Activated naive CD4-positive, alpha-beta T cell treated with anti-CD3 and anti-CD28 coated beads, Interleukin-2, amount 50 U/mL, for 72 hours (primary cell): Measurements from ENCODE around the gene CHRNG. TPM values are rescaled to one million over a fixed set of nuclear protein-coding genes. Genes with fewer than 3 reads are reported as not detected.
"Not testable (repeated sequence)": the region's sequence is repeated elsewhere in the genome, so short reads cannot be mapped to it uniquely, and the experiment has no call there.

ENCODE experiments used
- ATAC-seq, 2 donors: fragments of 150-1000 bp; cut with Tn5 transposase; 2 replicates each; pipeline ENCODE4 v1.10.0; 2021; ENCODE audit warnings: mild to moderate bottlenecking in 2 of 2, moderate library complexity in 2 of 2
- DNase-seq, 2 donors: peaks; one replicate each; pipeline ENCODE4 v3.0.0; 2021 to 2022; ENCODE audit warnings: low spot score in 2 of 2
- H3K27ac Mint-ChIP-seq, 2 donors: one replicate each; pipeline ENCODE4 v1.8.0; 2022; ENCODE audit warnings: mild to moderate bottlenecking in 2 of 2, mixed read lengths in 2 of 2
- H3K36me3 Mint-ChIP-seq, 2 donors: one replicate each; pipeline ENCODE4 v1.8.0; 2022; ENCODE audit warnings: mixed read lengths in 2 of 2
- H3K9me3 Mint-ChIP-seq, 2 donors: one replicate each; pipeline ENCODE4 v1.8.0; 2022; ENCODE audit warnings: mixed read lengths in 2 of 2
- total RNA-seq, 2 donors: library from RNA; stranded (reverse); gene quantifications; one replicate each; pipeline ENCODE4 v1.2.3, GENCODE V29; 2022

The CHRNG gene
- total RNA-seq, 2 donors from 2014 or later, result not detected

- DNase-seq, result no peak
- peaks cover 41 to 62% of the 10 kb centered on the region in 2 donors for H3K36me3 Mint-ChIP-seq
- peak overlapping the region; percentile 96 to 100 for H3K27ac Mint-ChIP-seq
- peaks cover 4% of the 10 kb centered on the region in 2 donors for H3K9me3 Mint-ChIP-seq
- ATAC-seq, result no peak
Observed at GRCh38 chr2:232549655-232550353, 10.3 kb downstream of the CHRNG start.

GRCh38 chr2:232550354-232551249, 11.1 kb downstream of the CHRNG start, which contains the start of the genes EIF4E2 and TIGD1:
TSS of gene EIF4E2 (plus strand) at chr2:232550689. CDS start at chr2:232550725, 36 bp downstream.
TSS of gene TIGD1 (minus strand) at chr2:232550557. CDS start at chr2:232549882, 675 bp downstream.
- DNase-seq, result peak; percentile 91
- Mint-ChIP-seq H3K27ac (peak within 1 kb of the TSS; percentile 96 to 100), H3K9me3 (peaks cover 4% of the 10 kb centered on the region in 2 donors), H3K36me3 (peaks cover 41 to 58% of the 10 kb centered on the region in 2 donors)
- ATAC-seq, result peak; percentile 94 to 95

GRCh38 chr2:232551250-232551638, 11.8 kb downstream of the CHRNG start:
- H3K36me3 Mint-ChIP-seq, result peaks cover 41 to 53% of the 10 kb centered on the region in 2 donors
- DNase-seq (no peak), ATAC-seq (no peak)
- H3K27ac Mint-ChIP-seq, result peak overlapping the region; percentile 96 to 99
- peaks cover 4% of the 10 kb centered on the region in 2 donors for H3K9me3 Mint-ChIP-seq

GRCh38 chr2:232551776-232552175, 12.3 kb downstream of the CHRNG start:
- Mint-ChIP-seq H3K27ac (peak overlapping the region; percentile 96 to 99), H3K9me3 (peaks cover 4% of the 10 kb centered on the region in 2 donors), H3K36me3 (peaks cover 37 to 52% of the 10 kb centered on the region in 2 donors)
- ATAC-seq (no peak), DNase-seq (no peak)

- no peaks in the 10 kb centered on the region for H3K9me3 Mint-ChIP-seq
- H3K27ac Mint-ChIP-seq, result no peak overlapping the region
- H3K36me3 Mint-ChIP-seq, result peaks cover 8 to 27% of the 10 kb centered on the region in 2 donors
- no peak for ATAC-seq
- DNase-seq, result no peak
Observed at GRCh38 chr2:232556426-232556825, 16.9 kb downstream of the CHRNG start.

- Mint-ChIP-seq H3K27ac (no peak overlapping the region), H3K9me3 (no peaks in the 10 kb centered on the region), H3K36me3 (peaks cover 4 to 20% of the 10 kb centered on the region in 2 donors)
- no peak for DNase-seq
- no peak for ATAC-seq
Observed at GRCh38 chr2:232562515-232563151, 23.1 kb downstream of the CHRNG start.

- Mint-ChIP-seq H3K36me3 (peaks cover 0 to 17% of the 10 kb centered on the region in 2 donors), H3K27ac (no peak overlapping the region), H3K9me3 (no peaks in the 10 kb centered on the region)
- DNase-seq (no peak), ATAC-seq (peak; percentile 31 to 51)
Observed at GRCh38 chr2:232563580-232563979, 24.1 kb downstream of the CHRNG start.

GRCh38 chr2:232567721-232568120, 28.2 kb downstream of the CHRNG start:
- H3K36me3 Mint-ChIP-seq, result peaks cover 0 to 16% of the 10 kb centered on the region in 2 donors
- ATAC-seq (no peak), DNase-seq (no peak)

GRCh38 chr2:232568161-232568560, 28.7 kb downstream of the CHRNG start:
- DNase-seq (no peak), ATAC-seq (no peak)
- Mint-ChIP-seq H3K27ac (no peak overlapping the region), H3K36me3 (peaks cover 0 to 16% of the 10 kb centered on the region in 2 donors), H3K9me3 (no peaks in the 10 kb centered on the region)

More at GRCh38 chr2:232567721-232568120, 28.2 kb downstream of the CHRNG start:
- Mint-ChIP-seq H3K27ac (no peak overlapping the region), H3K9me3 (no peaks in the 10 kb centered on the region)

GRCh38 chr2:232569541-232569940, 30.0 kb downstream of the CHRNG start:
- Mint-ChIP-seq H3K36me3 (peaks cover 0 to 16% of the 10 kb centered on the region in 2 donors), H3K27ac (peak overlapping the region in 1 of 2 donors; percentile 82), H3K9me3 (no peaks in the 10 kb centered on the region)
- ATAC-seq, result no peak
- DNase-seq, result no peak

GRCh38 chr2:232570481-232570880, 31.0 kb downstream of the CHRNG start:
- not testable (repeated sequence) for H3K9me3 Mint-ChIP-seq, H3K27ac Mint-ChIP-seq, DNase-seq, ATAC-seq
- peaks cover 0 to 16% of the 10 kb centered on the region in 2 donors for H3K36me3 Mint-ChIP-seq

GRCh38 chr2:232571026-232571474, 31.6 kb downstream of the CHRNG start:
- DNase-seq (no peak), ATAC-seq (no peak)
- Mint-ChIP-seq H3K36me3 (peaks cover 0 to 16% of the 10 kb centered on the region in 2 donors), H3K9me3 (no peaks in the 10 kb centered on the region), H3K27ac (no peak overlapping the region)

- ATAC-seq, result no peak
Observed at GRCh38 chr2:232573042-232573441, 33.5 kb downstream of the CHRNG start.

GRCh38 chr2:232573771-232574435, 34.4 kb downstream of the CHRNG start:
- Mint-ChIP-seq H3K36me3 (peaks cover 0 to 11% of the 10 kb centered on the region in 2 donors), H3K9me3 (no peaks in the 10 kb centered on the region), H3K27ac (no peak overlapping the region)
- ATAC-seq (no peak), DNase-seq (no peak)

More at GRCh38 chr2:232573042-232573441, 33.5 kb downstream of the CHRNG start:
- no peaks in the 10 kb centered on the region for H3K9me3 Mint-ChIP-seq
- peaks cover 0 to 8% of the 10 kb centered on the region in 2 donors for H3K36me3 Mint-ChIP-seq
- no peak overlapping the region for H3K27ac Mint-ChIP-seq
- no peak for DNase-seq

- H3K27ac Mint-ChIP-seq, result peak overlapping the region in 1 of 2 donors; percentile 10
- ATAC-seq, result no peak
- DNase-seq, result no peak
Observed at GRCh38 chr2:232574674-232575403, 35.3 kb downstream of the CHRNG start.

More at GRCh38 chr2:232574674-232575403, 35.3 kb downstream of the CHRNG start:
- H3K36me3 Mint-ChIP-seq, result peaks cover 0 to 10% of the 10 kb centered on the region in 2 donors
- H3K9me3 Mint-ChIP-seq, result no peaks in the 10 kb centered on the region
